Urinary bladder (tissue), 4 donors: ENCODE results near the gene KRTAP4-3. TPM values are rescaled to one million over a fixed set of nuclear protein-coding genes. Genes with fewer than 3 reads are reported as not detected.
"Not testable (repeated sequence)": the region's sequence is repeated elsewhere in the genome, so short reads cannot be mapped to it uniquely, and the experiment has no call there.

Experiments
- DNase-seq: peaks from one replicate; pipeline ENCODE4 v3.0.0-alpha.2; 2015; ENCODE audit errors: extremely low spot score
- H3K27ac ChIP-seq: one replicate; pipeline ENCODE4 v1.5.1; 2013; ENCODE audit warnings: low read depth, mild to moderate bottlenecking, moderate library complexity
- H3K36me3 ChIP-seq: one replicate; pipeline ENCODE4 v1.6.1; 2013; ENCODE audit warnings: mild to moderate bottlenecking, moderate library complexity; ENCODE audit not compliant: insufficient read depth
- H3K4me1 ChIP-seq: one replicate; pipeline ENCODE4 v1.6.1; 2013; ENCODE audit warnings: mild to moderate bottlenecking, moderate library complexity; ENCODE audit not compliant: insufficient read depth
- H3K4me3 ChIP-seq: one replicate; pipeline ENCODE4 v1.5.1; 2013; ENCODE audit warnings: low read depth, low read length
- WGBS: extraction: QIAGEN DNeasy Blood & Tissue Kit; methylation state at CpG from one replicate; pipeline ENCODE4 v1.1.7; 2013; 5-methylcytosine and 5-hydroxymethylcytosine counted together
- polyA plus RNA-seq: library from polyadenylated mRNA; stranded (reverse); fragments of 200-250 nt; gene quantifications from one replicate; pipeline ENCODE4 v1.2.3, GENCODE V29; 2013
- total RNA-seq: library from RNA; depleted of rRNA; stranded (reverse); fragments of >200 nt; gene quantifications from one replicate; pipeline ENCODE4 v1.2.3, GENCODE V29; 2014
- donor health status: healthy with polysubstance abuse.
- donor health status: healthy.

The KRTAP4-3 gene
- total RNA-seq (not detected), polyA plus RNA-seq (not detected)

DNA sequence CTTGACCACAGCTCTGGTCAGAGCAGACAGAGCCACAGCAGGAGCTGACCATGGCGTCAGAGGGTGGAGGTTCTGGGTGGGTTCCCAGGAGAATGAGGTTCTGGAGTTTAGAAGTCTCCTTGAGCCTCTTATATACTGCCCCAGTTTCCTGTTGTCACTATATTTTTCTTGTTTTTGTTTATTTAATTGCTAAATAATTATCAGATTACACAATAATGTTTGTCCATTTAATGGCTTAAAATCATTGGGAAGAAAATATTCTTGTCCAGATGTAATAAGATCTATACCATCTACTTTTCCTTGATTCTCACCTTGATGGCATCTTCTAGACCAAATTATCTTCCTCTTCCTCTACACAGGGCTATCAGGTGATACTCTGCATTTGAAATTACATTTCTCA lies at the start of gene KRTAP4-3:
TSS of gene KRTAP4-3 (minus strand) at position 101 of the 400 bp plus-strand sequence. CDS start at position 52, 49 bp downstream.
- no peak within 1 kb of the TSS for H3K27ac ChIP-seq
- H3K4me3 ChIP-seq: no peak within 1 kb of the TSS
- H3K4me1 ChIP-seq: no peaks in the 10 kb centered on the region
- no peak for DNase-seq
- 72% methylated on average over 1 of the region's 1 CpG for WGBS
- no peaks in the 10 kb centered on the region for H3K36me3 ChIP-seq

DNA sequence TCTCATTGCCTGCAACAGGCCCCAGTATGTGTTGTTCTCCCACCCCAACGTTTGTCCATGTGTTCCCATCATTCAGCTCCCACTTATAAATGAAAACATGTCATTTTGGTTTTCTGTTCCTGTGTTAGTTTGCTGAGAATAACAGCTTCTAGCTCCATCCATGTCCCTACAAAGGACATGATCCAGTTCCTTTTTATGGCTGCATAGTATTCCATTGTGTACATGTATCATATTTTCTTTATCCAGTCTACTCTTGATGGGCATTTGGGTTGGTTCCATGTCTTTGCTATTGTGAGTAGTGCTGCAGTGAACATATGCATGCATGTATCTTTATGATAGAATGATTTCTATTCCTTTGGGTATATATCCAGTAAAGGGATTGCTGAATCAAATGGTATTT lies 47.7 kb upstream of the KRTAP4-3 start:
- Histone ChIP-seq H3K27ac (no peak overlapping the region), H3K4me3 (no peak overlapping the region), H3K4me1 (no peaks in the 10 kb centered on the region), H3K36me3 (no peaks in the 10 kb centered on the region)
- 69% methylated on average over 1 of the region's 1 CpG for WGBS
- no peak for DNase-seq

DNA sequence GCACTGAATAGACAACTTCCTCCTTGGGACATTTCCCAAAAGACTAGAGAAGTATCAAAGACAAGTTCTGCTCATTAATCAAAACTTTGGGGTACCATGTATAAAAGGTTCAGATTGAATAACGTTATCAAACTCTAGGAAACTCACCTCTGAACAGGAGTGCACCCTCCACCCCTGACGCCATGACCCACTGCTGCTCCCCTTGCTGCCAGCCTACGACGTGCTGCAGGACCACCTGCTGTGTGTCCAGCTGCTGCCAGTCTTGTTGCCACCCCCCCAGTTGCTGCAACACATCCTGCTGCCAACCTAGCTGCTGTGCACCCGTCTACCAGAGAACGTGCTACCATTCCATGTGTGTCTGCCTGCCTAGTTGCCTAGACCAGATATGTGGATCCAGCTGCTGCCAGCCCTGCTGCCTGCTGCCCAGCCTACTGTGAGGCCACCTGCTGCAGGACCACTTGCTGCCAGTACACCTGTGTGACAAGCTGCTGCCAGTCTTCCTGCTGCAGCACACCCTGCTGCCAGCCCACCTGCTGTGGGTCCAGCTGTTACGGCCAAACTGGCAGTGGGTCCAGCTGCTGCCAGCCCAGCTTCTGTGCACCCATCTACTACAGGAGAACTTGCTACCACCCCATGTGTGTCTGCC lies 44.6 kb upstream of the KRTAP4-3 start:
- no peaks in the 10 kb centered on the region for H3K36me3 ChIP-seq

DNA sequence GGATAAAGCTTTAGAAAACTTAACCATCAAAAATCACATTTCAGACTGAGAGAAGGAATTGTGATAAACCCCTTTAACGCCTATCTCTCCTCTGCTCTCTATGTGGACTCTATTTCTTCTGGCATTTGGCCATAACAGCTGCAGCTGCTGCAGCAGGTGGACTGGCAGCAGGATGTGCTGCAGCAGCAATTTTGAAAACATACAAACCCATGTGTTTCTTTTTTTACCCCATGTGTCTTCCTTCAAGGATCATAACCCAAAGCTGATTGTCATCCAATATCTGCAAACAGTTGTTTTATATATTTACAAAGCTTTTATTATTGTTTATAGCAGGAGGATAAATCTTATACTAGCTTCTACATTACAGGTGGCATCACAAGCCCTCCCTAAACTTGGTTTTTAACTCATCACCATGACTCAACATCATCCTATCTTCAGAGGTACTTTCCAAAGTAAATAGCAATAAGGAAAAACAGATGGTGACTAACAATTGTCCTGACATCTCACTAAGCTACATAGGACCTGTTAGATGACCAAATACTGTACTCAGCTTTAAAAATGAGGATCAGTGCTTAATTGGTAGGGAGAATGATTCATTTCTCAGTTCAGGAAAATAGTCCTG lies 43.9 kb upstream of the KRTAP4-3 start:
- 16% methylated on average over 1 of the region's 1 CpG for WGBS
- H3K36me3 ChIP-seq: no peaks in the 10 kb centered on the region
- no peaks in the 10 kb centered on the region for H3K4me1 ChIP-seq
- no peak for DNase-seq
- H3K27ac ChIP-seq: no peak overlapping the region
- no peak overlapping the region for H3K4me3 ChIP-seq

More for the DNA sequence above, 44.6 kb upstream of the KRTAP4-3 start:
- 73% methylated on average over 7 of the region's 7 CpGs for WGBS
- H3K4me1 ChIP-seq: no peaks in the 10 kb centered on the region
- DNase-seq: no peak
- H3K27ac ChIP-seq: no peak overlapping the region
- H3K4me3 ChIP-seq: no peak overlapping the region

DNA sequence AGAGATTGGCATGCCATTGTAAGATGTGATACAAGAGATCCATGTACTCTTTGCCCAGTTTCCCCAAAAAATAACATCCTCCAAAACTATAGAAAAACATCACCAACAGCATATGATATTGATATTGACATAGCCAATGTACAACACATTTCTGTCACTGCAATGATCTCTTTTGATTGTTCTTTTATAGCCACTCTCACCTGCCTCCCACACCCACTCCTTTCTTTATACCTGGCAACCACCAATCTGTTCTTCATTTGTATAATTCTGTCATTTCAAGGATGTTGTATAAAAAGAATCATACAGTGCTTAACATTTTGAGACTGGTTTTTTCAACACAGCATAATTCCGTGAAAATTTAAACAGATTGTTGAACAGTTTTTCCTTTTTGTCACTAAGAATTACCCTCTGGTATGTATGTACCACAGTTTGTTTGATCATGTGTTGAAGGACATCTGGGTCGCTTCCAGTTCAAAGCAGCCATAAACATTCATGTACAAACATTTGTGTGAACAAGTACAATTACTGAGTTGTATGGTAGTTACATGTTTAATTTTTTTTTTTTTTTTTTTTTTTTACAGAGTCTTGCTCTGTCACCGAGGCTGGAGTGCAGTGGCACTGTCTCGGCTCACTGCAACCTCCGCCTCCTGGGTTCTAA lies 31.5 kb upstream of the KRTAP4-3 start:
- 59% methylated on average over 5 of the region's 5 CpGs for WGBS
- no peak overlapping the region for H3K27ac ChIP-seq
- no peaks in the 10 kb centered on the region for H3K4me1 ChIP-seq
- H3K4me3 ChIP-seq: no peak overlapping the region
- no peak for DNase-seq
- H3K36me3 ChIP-seq: no peaks in the 10 kb centered on the region

DNA sequence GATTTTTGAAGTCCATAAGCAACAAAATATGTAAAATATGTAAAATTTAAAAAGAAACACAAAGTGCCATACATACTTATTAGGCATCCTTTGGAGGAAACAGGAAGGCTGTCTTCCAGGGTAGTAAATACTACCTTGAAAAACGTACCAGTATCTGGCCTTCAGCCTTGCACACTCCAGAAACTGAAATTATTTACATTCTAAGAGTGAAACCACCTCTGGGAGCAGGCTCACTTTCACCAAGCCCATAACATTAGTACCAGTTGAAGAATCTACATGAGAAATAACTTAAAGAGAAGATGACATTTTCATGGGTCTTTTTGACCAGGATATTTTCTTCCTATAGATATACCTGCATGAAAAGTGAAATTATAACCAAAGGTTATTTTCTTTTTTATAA lies 28.0 kb upstream of the KRTAP4-3 start:
- no peak overlapping the region for H3K27ac ChIP-seq
- WGBS: 32% methylated on average over 1 of the region's 1 CpG
- no peak for DNase-seq
- H3K4me3 ChIP-seq: no peak overlapping the region
- no peaks in the 10 kb centered on the region for H3K36me3 ChIP-seq
- H3K4me1 ChIP-seq: no peaks in the 10 kb centered on the region

DNA sequence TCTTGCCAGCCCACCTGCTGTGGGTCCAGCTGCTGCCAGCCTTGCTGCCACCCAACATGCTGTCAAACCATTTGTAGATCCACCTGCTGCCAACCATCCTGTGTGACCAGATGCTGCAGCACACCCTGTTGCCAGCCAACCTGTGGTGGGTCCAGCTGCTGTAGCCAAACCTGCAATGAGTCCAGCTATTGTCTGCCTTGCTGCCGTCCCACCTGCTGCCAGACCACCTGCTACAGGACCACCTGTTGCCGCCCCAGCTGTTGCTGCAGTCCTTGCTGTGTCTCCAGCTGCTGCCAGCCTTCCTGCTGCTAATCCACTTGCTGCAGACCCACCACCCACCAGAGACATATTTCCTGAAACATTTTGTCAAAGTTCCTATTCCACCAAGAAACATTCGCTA lies 22.3 kb upstream of the KRTAP4-3 start:
- no peaks in the 10 kb centered on the region for H3K36me3 ChIP-seq
- WGBS: 90% methylated on average over 3 of the region's 3 CpGs
- no peaks in the 10 kb centered on the region for H3K4me1 ChIP-seq
- DNase-seq: no peak
- H3K4me3 ChIP-seq: no peak overlapping the region
- no peak overlapping the region for H3K27ac ChIP-seq

DNA sequence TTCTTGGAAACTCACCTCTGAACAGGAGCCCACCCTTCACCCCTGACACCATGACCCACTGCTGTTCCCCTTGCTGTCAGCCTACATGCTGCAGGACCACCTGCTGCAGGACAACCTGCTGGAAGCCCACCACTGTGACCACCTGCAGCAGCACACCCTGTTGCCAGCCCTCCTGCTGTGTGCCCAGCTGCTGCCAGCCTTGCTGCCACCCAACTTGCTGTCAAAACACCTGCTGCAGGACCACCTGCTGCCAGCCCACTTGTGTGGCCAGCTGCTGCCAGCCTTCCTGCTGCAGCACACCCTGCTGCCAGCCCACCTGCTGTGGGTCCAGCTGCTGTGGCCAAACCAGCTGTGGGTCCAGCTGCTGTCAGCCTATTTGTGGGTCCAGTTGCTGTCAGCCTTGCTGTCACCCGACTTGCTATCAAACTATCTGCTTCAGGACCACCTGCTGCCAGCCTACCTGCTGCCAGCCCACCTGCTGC lies 21.9 kb upstream of the KRTAP4-3 start, which contains the start of gene KRTAP9-1:
TSS of gene KRTAP9-1 (plus strand) at position 51 of the 482 bp plus-strand sequence. CDS start at position 51, 0 bp downstream.
- not testable (repeated sequence) for H3K27ac ChIP-seq, H3K4me1 ChIP-seq, H3K4me3 ChIP-seq, H3K36me3 ChIP-seq, DNase-seq
- 64% methylated on average over 1 of the region's 1 CpG for WGBS

DNA sequence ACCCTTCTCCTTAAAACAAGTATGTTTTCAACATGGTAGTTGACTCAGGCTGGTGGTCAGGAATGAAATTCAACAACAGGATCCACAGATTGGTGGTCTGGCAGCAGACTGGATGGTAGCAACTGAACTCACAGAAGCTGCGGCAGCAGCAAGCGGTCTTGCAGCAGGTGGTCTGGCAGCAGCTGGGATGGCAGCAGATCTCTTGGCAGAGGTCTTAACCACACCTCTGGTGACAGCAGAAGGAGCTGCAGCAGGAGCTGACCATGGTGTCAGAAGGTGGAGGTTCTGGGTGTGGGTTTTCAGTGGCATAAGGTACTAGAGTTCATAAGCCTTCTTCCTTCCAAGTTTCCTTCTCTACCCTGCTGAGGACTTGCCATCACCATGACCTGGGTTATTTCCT lies 18.9 kb upstream of the KRTAP4-3 start:
- no peaks in the 10 kb centered on the region for H3K36me3 ChIP-seq
- H3K4me1 ChIP-seq: no peaks in the 10 kb centered on the region
- no peak overlapping the region for H3K27ac ChIP-seq
- no peak for DNase-seq
- WGBS: 81% methylated on average over 2 of the region's 2 CpGs
- no peak overlapping the region for H3K4me3 ChIP-seq

DNA sequence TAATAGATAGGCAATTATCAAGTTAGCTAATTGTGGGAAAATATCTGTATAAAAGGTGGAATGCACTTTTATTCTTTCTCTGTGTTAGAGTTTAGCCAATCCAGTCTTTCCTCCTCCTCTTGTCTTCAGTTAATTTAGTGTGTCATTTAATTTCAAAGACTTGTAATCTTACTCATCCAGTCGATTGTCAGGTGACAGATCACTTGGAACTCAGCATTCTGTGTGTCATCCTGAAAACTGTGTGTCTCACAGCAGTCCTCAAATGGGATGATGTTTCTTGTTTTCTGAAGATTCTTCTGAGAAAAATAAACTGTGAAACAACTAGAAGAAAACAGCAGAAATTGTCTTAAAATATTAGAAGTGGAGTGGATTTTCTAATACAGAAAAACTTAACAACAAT lies 17.0 kb upstream of the KRTAP4-3 start:
- Histone ChIP-seq H3K36me3 (no peaks in the 10 kb centered on the region), H3K4me3 (no peak overlapping the region), H3K27ac (no peak overlapping the region), H3K4me1 (no peaks in the 10 kb centered on the region)
- DNase-seq: no peak
- WGBS: 57% methylated on average over 1 of the region's 1 CpG

DNA sequence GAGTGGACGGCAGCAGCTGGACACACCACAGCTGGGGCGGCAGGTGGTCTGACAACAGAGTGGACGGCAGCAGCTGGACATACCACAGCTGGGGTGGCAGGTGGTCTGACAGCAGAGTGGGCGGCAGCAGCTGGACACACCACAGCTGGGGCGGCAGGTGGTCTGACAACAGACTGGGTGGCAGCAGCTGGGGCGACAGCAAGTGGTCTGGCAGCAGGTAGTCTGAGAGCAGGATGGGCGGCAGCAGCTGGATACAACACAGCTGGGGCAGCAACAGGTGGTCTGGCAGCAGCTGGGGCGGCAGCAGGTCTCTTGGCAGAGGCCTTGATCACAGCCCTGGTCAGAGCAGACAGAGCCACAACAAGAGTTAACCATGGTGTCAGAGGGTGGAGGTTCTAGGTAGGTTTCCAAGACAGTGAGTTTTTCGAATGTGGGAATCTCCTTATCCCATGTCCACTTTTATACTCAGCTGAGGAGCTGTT lies 16.5 kb upstream of the KRTAP4-3 start, which contains the start of gene KRTAP4-1:
TSS of gene KRTAP4-1 (minus strand) at position 432 of the 482 bp plus-strand sequence. CDS start at position 375, 57 bp downstream.
- WGBS: 55% methylated on average over 9 of the region's 9 CpGs
- H3K4me3 ChIP-seq: no peak within 1 kb of the TSS
- no peak for DNase-seq
- no peaks in the 10 kb centered on the region for H3K4me1 ChIP-seq
- H3K27ac ChIP-seq: no peak within 1 kb of the TSS
- no peaks in the 10 kb centered on the region for H3K36me3 ChIP-seq

DNA sequence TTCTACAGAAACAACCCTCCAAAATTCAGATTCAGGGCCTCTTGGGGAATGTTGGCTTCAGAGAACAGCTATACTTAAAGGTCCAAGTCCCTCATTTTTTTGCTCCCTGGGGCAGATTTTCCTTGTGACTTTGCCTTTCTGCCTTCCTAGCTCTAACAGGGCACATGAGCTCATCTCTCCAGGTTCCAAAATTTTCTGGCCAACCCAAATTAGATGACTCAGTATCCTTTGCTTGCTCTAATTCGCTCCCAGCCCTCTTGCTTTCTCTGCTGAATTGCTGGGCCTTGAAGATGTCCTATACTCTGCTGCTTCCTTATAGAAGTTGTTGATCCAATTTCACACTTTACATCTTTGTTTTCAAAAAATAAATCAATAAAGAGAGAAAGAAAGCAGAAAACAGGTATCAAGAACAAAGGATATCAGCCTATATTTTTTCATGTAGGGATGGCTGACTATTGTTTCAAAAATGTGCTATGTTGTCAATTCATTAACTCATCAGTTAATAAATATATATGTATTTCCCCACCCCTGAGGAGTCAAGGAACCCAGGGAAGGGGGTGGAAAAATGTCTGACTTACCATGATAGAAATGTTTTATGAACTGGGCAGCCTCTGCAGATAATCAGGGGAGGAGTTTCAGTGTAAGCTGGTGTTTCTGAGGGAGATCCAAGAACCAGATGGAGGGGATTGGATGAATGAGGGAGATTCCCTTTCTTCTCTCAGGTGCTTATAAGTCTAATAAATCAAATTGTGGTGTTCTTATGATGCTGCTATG lies 11.0 kb upstream of the KRTAP4-3 start:
- Histone ChIP-seq H3K36me3 (no peaks in the 10 kb centered on the region), H3K4me3 (no peak overlapping the region), H3K27ac (no peak overlapping the region), H3K4me1 (no peaks in the 10 kb centered on the region)
- WGBS: 82% methylated on average over 1 of the region's 1 CpG
- no peak for DNase-seq

DNA sequence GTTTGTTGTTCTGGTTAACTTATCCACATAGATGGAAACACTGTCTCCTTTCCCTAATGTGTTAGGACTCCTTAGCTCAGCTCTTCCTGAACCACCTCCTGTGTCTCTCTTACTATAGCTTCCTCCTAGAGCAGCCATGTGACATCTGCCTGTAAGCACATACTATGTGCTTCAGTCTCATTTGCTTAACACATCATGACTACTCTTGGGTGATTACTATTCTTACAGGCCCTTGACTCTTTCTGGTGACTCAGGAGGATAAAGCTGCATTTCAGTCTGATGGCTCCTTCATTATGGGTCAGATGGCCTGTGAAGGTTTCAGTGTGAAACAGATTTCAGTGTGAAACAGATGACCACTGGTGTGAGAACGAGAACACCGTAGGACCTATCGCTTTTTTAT lies 10.3 kb upstream of the KRTAP4-3 start:
- Histone ChIP-seq H3K4me1 (no peaks in the 10 kb centered on the region), H3K36me3 (no peaks in the 10 kb centered on the region), H3K4me3 (no peak overlapping the region), H3K27ac (no peak overlapping the region)
- no peak for DNase-seq
- 94% methylated on average over 3 of the region's 3 CpGs for WGBS
